HG03558 (cell line): ENCODE measurements around the gene PDHA1.

Experiments used
- ATAC-seq: cut with Tn5 transposase; IDR thresholded peaks from one replicate; pipeline ENCODE4 v1.9.1; 2021; ENCODE audit warnings: moderate number of reproducible peaks; ENCODE audit not compliant: unreplicated experiment; ENCODE audit errors: extremely low read depth

Gene PDHA1

GRCh38 chrX:19373351-19373891 is 29.7 kb downstream of the PDHA1 start:
- no peak for ATAC-seq

GRCh38 chrX:19375546-19375945 is 31.8 kb downstream of the PDHA1 start:
- no peak for ATAC-seq

GRCh38 chrX:19377799-19378198 is 34.1 kb downstream of the PDHA1 start:
- no peak for ATAC-seq

GRCh38 chrX:19381326-19381725 is 37.6 kb downstream of the PDHA1 start:
- ATAC-seq, result no peak

GRCh38 chrX:19382555-19383145 is 38.9 kb downstream of the PDHA1 start:
- ATAC-seq, result no peak

- no peak for ATAC-seq
Measured at GRCh38 chrX:19386679-19387078, 43.0 kb downstream of the PDHA1 start.

GRCh38 chrX:19388064-19388679 is 44.4 kb downstream of the PDHA1 start:
- no peak for ATAC-seq

- ATAC-seq, result no peak
Measured at GRCh38 chrX:19388741-19389140, 45.0 kb downstream of the PDHA1 start.

GRCh38 chrX:19389227-19389845 is 45.6 kb downstream of the PDHA1 start:
- ATAC-seq, result no peak

GRCh38 chrX:19392078-19392477 is 48.4 kb downstream of the PDHA1 start:
- no peak for ATAC-seq

- ATAC-seq, result no peak
Measured at GRCh38 chrX:19392703-19393102, 49.0 kb downstream of the PDHA1 start.

- ATAC-seq, result no peak
Measured at GRCh38 chrX:19403696-19404095, 60.0 kb downstream of the PDHA1 start.

GRCh38 chrX:19410259-19410658 is 66.5 kb downstream of the PDHA1 start:
- ATAC-seq, result no peak
